Smooth muscle cell (in vitro differentiated cells): ENCODE measurements around the gene OR2B2. TPM values are rescaled to one million over a fixed set of nuclear protein-coding genes. Genes with fewer than 3 reads are reported as not detected.

ENCODE experiments used
- DNase-seq: peaks from one replicate; lab custom pipeline; 2025; ENCODE audit not compliant: unreplicated experiment; lab: John Stamatoyannopoulos, UW
- H2AFZ ChIP-seq: fragments of 200-600 bp; sonication (generic); 2 replicates; pipeline ENCODE4 v1.6.0; 2016; ENCODE audit warnings: antibody characterized with exemption, low read depth, mild to moderate bottlenecking
- H3F3A ChIP-seq: fragments of 200-600 bp; sonication (generic); 2 replicates; pipeline ENCODE4 v1.6.0; 2017; ENCODE audit warnings: antibody characterized with exemption, low read depth
- H3K27ac ChIP-seq: fragments of 200-600 bp; sonication (generic); 2 replicates; pipeline ENCODE4 v1.5.1; 2016; ENCODE audit warnings: low read depth, mild to moderate bottlenecking
- H3K27me3 ChIP-seq: fragments of 200-600 bp; sonication (generic); 2 replicates; pipeline ENCODE4 v1.6.1; 2016; ENCODE audit warnings: low read depth, mild to moderate bottlenecking
- H3K36me3 ChIP-seq: fragments of 200-600 bp; sonication (generic); 2 replicates; pipeline ENCODE4 v1.5.1; 2016; ENCODE audit warnings: low read depth
- H3K4me1 ChIP-seq: fragments of 200-600 bp; sonication (generic); 2 replicates; pipeline ENCODE4 v1.5.1; 2016; ENCODE audit warnings: low read depth
- H3K4me2 ChIP-seq: fragments of 200-600 bp; sonication (generic); 2 replicates; pipeline ENCODE4 v1.6.0; 2016; ENCODE audit warnings: mild to moderate bottlenecking
- H3K4me3 ChIP-seq: fragments of 200-600 bp; sonication (generic); 2 replicates; pipeline ENCODE4 v1.5.1; 2016; ENCODE audit warnings: mild to moderate bottlenecking
- H3K79me2 ChIP-seq: fragments of 200-600 bp; sonication (generic); 2 replicates; pipeline ENCODE4 v1.6.0; 2016; ENCODE audit warnings: low read depth, mild to moderate bottlenecking
- H3K9ac ChIP-seq: fragments of 200-600 bp; sonication (generic); 2 replicates; pipeline ENCODE4 v1.6.0; 2016; ENCODE audit warnings: low read depth
- H3K9me3 ChIP-seq: fragments of 200-600 bp; sonication (generic); replicated peaks from 2 replicates; pipeline ENCODE4 v1.5.1; 2016; ENCODE audit warnings: low read depth
- H4K20me1 ChIP-seq: fragments of 200-600 bp; sonication (generic); 2 replicates; pipeline ENCODE4 v1.6.0; 2016; ENCODE audit warnings: low read depth
- CTCF ChIP-seq: fragments of 200-600 bp; sonication (generic); IDR thresholded peaks from 2 replicates; pipeline ENCODE4 v1.5.1; 2017; ENCODE audit warnings: borderline replicate concordance, mild to moderate bottlenecking, antibody characterized with exemption; ENCODE audit not compliant: insufficient read depth, poor library complexity, severe bottlenecking
- WGBS: methylation state at CpG from one replicate; pipeline ENCODE4 v1.1.7; 2016; ENCODE audit warnings: low lambda C conversion rate; 5-methylcytosine and 5-hydroxymethylcytosine counted together
- polyA plus RNA-seq: library from polyadenylated mRNA; unstranded; fragments of >200 nt; fragmentation: Nextera tagmentation; extraction: Ambion mirVana; gene quantifications from 2 replicates; pipeline ENCODE4 v1.2.1, GENCODE V29; 2016
- total RNA-seq: library from RNA; depleted of rRNA; stranded (reverse); fragments of >200 nt; gene quantifications from 2 replicates; pipeline ENCODE4 v1.2.3, GENCODE V29; 2014

OR2B2 gene
- total and polyA plus RNA-seq, 2 experiments from 2014 or later, result not detected

GRCh38 chr6:27873021-27873940 is 38.9 kb downstream of the OR2B2 start:
- 48% methylated on average over 50 of the region's 50 CpGs for WGBS
- peak overlapping the region; percentile 72 for H3K27ac ChIP-seq
- H3K9ac ChIP-seq, result peak overlapping the region; percentile 67
- H3K79me2 ChIP-seq, result no peaks in the 10 kb centered on the region
- H3K4me1 ChIP-seq, result peaks cover under 1% of the 10 kb centered on the region
- H3F3A ChIP-seq, result no peaks in the 10 kb centered on the region
- H3K4me3 ChIP-seq, result peak overlapping the region; percentile 55
- H3K27me3 ChIP-seq, result no peaks in the 10 kb centered on the region
- H3K9me3 ChIP-seq, result no peaks in the 10 kb centered on the region
- DNase-seq, result no peak
- peak overlapping the region; percentile 84 for H2AFZ ChIP-seq
- no peak for TF ChIP-seq CTCF
- no peaks in the 10 kb centered on the region for H4K20me1 ChIP-seq
- no peaks in the 10 kb centered on the region for H3K36me3 ChIP-seq
- peak overlapping the region; percentile 84 for H3K4me2 ChIP-seq

- WGBS, result 38% methylated on average over 16 of the region's 16 CpGs
These were observed 39.6 kb downstream of the OR2B2 start for GRCh38 chr6:27872642-27873020.

GRCh38 chr6:27871924-27872638 is 40.1 kb downstream of the OR2B2 start:
- Histone ChIP-seq H3K4me1 (peaks cover 8% of the 10 kb centered on the region), H3K27me3 (no peaks in the 10 kb centered on the region), H3K4me3 (peak overlapping the region; percentile 55), H3K27ac (peak overlapping the region; percentile 72), H2AFZ (peak overlapping the region; percentile 84), H3K79me2 (no peaks in the 10 kb centered on the region), H4K20me1 (no peaks in the 10 kb centered on the region), H3K9ac (peak overlapping the region; percentile 67), H3K9me3 (no peaks in the 10 kb centered on the region), H3K36me3 (no peaks in the 10 kb centered on the region), H3F3A (peaks cover 4% of the 10 kb centered on the region), H3K4me2 (peak overlapping the region; percentile 84)
- peak; percentile 6 for TF ChIP-seq CTCF
- WGBS, result 7% methylated on average over 49 of the region's 49 CpGs
- no peak for DNase-seq

More at GRCh38 chr6:27872642-27873020, 39.6 kb downstream of the OR2B2 start:
- Histone ChIP-seq H3K36me3 (no peaks in the 10 kb centered on the region), H3F3A (no peaks in the 10 kb centered on the region), H3K4me2 (peak overlapping the region; percentile 84), H3K9ac (peak overlapping the region; percentile 67), H3K4me1 (peaks cover 7% of the 10 kb centered on the region), H3K4me3 (peak overlapping the region; percentile 55), H3K27me3 (no peaks in the 10 kb centered on the region), H3K9me3 (no peaks in the 10 kb centered on the region), H3K79me2 (no peaks in the 10 kb centered on the region), H4K20me1 (no peaks in the 10 kb centered on the region), H3K27ac (peak overlapping the region; percentile 72), H2AFZ (peak overlapping the region; percentile 84)
- TF ChIP-seq CTCF, result no peak
- no peak for DNase-seq
